ENCODE measurements around the gene PCK2. TPM values are rescaled to one million over a fixed set of nuclear protein-coding genes. Genes with fewer than 3 reads are reported as not detected.

The PCK2 gene
- total and polyA plus RNA-seq, 9 donors, result 2.5 to 15.6 (median 3.6) TPM

GRCh38 chr14:24068711-24069410, 25.2 kb upstream of the PCK2 start:
- DNase-seq, result no peak
- no peaks in the 10 kb centered on the region for H3K4me1 ChIP-seq (ENCODE audit: control insufficient read depth, insufficient read depth, low read length)
- H3K4me3 ChIP-seq (ENCODE audit: low read length), result no peak overlapping the region
- peaks cover 17% of the 10 kb centered on the region for H3K27me3 ChIP-seq (ENCODE audit: control insufficient read depth, insufficient read depth, low read length)
- no peak overlapping the region for H3K27ac ChIP-seq (ENCODE audit: low read length)
- H3K36me3 ChIP-seq (ENCODE audit: control insufficient read depth, insufficient read depth, low read length), result no peaks in the 10 kb centered on the region
- no peaks in the 10 kb centered on the region for H3K9me3 ChIP-seq (replicated peaks; ENCODE audit: control insufficient read depth, low read depth, low read length)
- 86% methylated on average over 5 of the region's 10 CpGs for WGBS (ENCODE audit: insufficient coverage)

GRCh38 chr14:24069411-24069735, 24.7 kb upstream of the PCK2 start:
- Histone ChIP-seq H3K4me3 (ENCODE audit: low read length) (no peak overlapping the region), H3K27me3 (ENCODE audit: control insufficient read depth, insufficient read depth, low read length) (peaks cover 21% of the 10 kb centered on the region), H3K36me3 (ENCODE audit: control insufficient read depth, insufficient read depth, low read length) (no peaks in the 10 kb centered on the region), H3K9me3 (replicated peaks; ENCODE audit: control insufficient read depth, low read depth, low read length) (no peaks in the 10 kb centered on the region), H3K4me1 (ENCODE audit: control insufficient read depth, insufficient read depth, low read length) (no peaks in the 10 kb centered on the region), H3K27ac (ENCODE audit: low read length) (no peak overlapping the region)
- no peak for DNase-seq
- WGBS (ENCODE audit: insufficient coverage), result no CpG with 5 or more reads among the region's 6 CpGs

GRCh38 chr14:24070285-24071143, 23.6 kb upstream of the PCK2 start:
- Histone ChIP-seq H3K4me3 (ENCODE audit: low read length) (no peak overlapping the region), H3K27ac (ENCODE audit: low read length) (no peak overlapping the region), H3K27me3 (ENCODE audit: control insufficient read depth, insufficient read depth, low read length) (peaks cover 21% of the 10 kb centered on the region), H3K36me3 (ENCODE audit: control insufficient read depth, insufficient read depth, low read length) (no peaks in the 10 kb centered on the region), H3K4me1 (ENCODE audit: control insufficient read depth, insufficient read depth, low read length) (no peaks in the 10 kb centered on the region), H3K9me3 (replicated peaks; ENCODE audit: control insufficient read depth, low read depth, low read length) (no peaks in the 10 kb centered on the region)
- 69% methylated on average over 6 of the region's 10 CpGs for WGBS (ENCODE audit: insufficient coverage)
- DNase-seq, result no peak

- 51% methylated on average over 14 of the region's 19 CpGs for WGBS (ENCODE audit: insufficient coverage)
- H3K27me3 ChIP-seq (ENCODE audit: control insufficient read depth, insufficient read depth, low read length), result peaks cover 21% of the 10 kb centered on the region
- H3K27ac ChIP-seq (ENCODE audit: low read length), result no peak within 1 kb of the TSS
These were observed 22.9 kb upstream of the PCK2 start, which contains the start of gene CPNE6 for GRCh38 chr14:24071144-24071697. Gene CPNE6 (plus strand): TSS chr14:24071562. CDS start chr14:24072937, 1,375 bp downstream.

GRCh38 chr14:24071836-24072430, 22.2 kb upstream of the PCK2 start:
- DNase-seq, result no peak
- Histone ChIP-seq H3K27me3 (ENCODE audit: control insufficient read depth, insufficient read depth, low read length) (peaks cover 21% of the 10 kb centered on the region), H3K36me3 (ENCODE audit: control insufficient read depth, insufficient read depth, low read length) (no peaks in the 10 kb centered on the region), H3K4me1 (ENCODE audit: control insufficient read depth, insufficient read depth, low read length) (no peaks in the 10 kb centered on the region), H3K9me3 (replicated peaks; ENCODE audit: control insufficient read depth, low read depth, low read length) (no peaks in the 10 kb centered on the region), H3K27ac (ENCODE audit: low read length) (no peak overlapping the region), H3K4me3 (ENCODE audit: low read length) (no peak overlapping the region)
- WGBS (ENCODE audit: insufficient coverage), result 69% methylated on average over 12 of the region's 12 CpGs

More at GRCh38 chr14:24071144-24071697, 22.9 kb upstream of the PCK2 start, which contains the start of gene CPNE6:
- no peak within 1 kb of the TSS for H3K4me3 ChIP-seq (ENCODE audit: low read length)
- no peaks in the 10 kb centered on the region for H3K9me3 ChIP-seq (replicated peaks; ENCODE audit: control insufficient read depth, low read depth, low read length)
- no peak for DNase-seq
- no peaks in the 10 kb centered on the region for H3K36me3 ChIP-seq (ENCODE audit: control insufficient read depth, insufficient read depth, low read length)
- H3K4me1 ChIP-seq (ENCODE audit: control insufficient read depth, insufficient read depth, low read length), result no peaks in the 10 kb centered on the region

GRCh38 chr14:24072436-24072835, 21.7 kb upstream of the PCK2 start:
- Histone ChIP-seq H3K4me3 (ENCODE audit: low read length) (no peak overlapping the region), H3K9me3 (replicated peaks; ENCODE audit: control insufficient read depth, low read depth, low read length) (no peaks in the 10 kb centered on the region), H3K4me1 (ENCODE audit: control insufficient read depth, insufficient read depth, low read length) (no peaks in the 10 kb centered on the region), H3K27me3 (ENCODE audit: control insufficient read depth, insufficient read depth, low read length) (peaks cover 24% of the 10 kb centered on the region), H3K27ac (ENCODE audit: low read length) (no peak overlapping the region), H3K36me3 (ENCODE audit: control insufficient read depth, insufficient read depth, low read length) (no peaks in the 10 kb centered on the region)
- WGBS (ENCODE audit: insufficient coverage), result 74% methylated on average over 3 of the region's 7 CpGs
- no peak for DNase-seq

GRCh38 chr14:24072881-24073877, 20.9 kb upstream of the PCK2 start:
- H3K4me3 ChIP-seq (ENCODE audit: low read length), result no peak overlapping the region
- H3K27me3 ChIP-seq (ENCODE audit: control insufficient read depth, insufficient read depth, low read length), result peaks cover 27% of the 10 kb centered on the region
- H3K9me3 ChIP-seq (replicated peaks; ENCODE audit: control insufficient read depth, low read depth, low read length), result no peaks in the 10 kb centered on the region
- WGBS (ENCODE audit: insufficient coverage), result 82% methylated on average over 19 of the region's 26 CpGs
- H3K36me3 ChIP-seq (ENCODE audit: control insufficient read depth, insufficient read depth, low read length), result no peaks in the 10 kb centered on the region
- no peak overlapping the region for H3K27ac ChIP-seq (ENCODE audit: low read length)
- DNase-seq, result no peak
- H3K4me1 ChIP-seq (ENCODE audit: control insufficient read depth, insufficient read depth, low read length), result no peaks in the 10 kb centered on the region

- Histone ChIP-seq H3K4me1 (ENCODE audit: control insufficient read depth, insufficient read depth, low read length) (no peaks in the 10 kb centered on the region), H3K27ac (ENCODE audit: low read length) (no peak overlapping the region), H3K36me3 (ENCODE audit: control insufficient read depth, insufficient read depth, low read length) (no peaks in the 10 kb centered on the region), H3K27me3 (ENCODE audit: control insufficient read depth, insufficient read depth, low read length) (peaks cover 34% of the 10 kb centered on the region), H3K9me3 (replicated peaks; ENCODE audit: control insufficient read depth, low read depth, low read length) (no peaks in the 10 kb centered on the region), H3K4me3 (ENCODE audit: low read length) (no peak overlapping the region)
- no peak for DNase-seq
- 75% methylated on average over 8 of the region's 11 CpGs for WGBS (ENCODE audit: insufficient coverage)
These were observed 19.3 kb upstream of the PCK2 start for GRCh38 chr14:24074625-24075484.
